HG03571 (cell line): ENCODE measurements around the gene SMURF1.

Source experiments
- ATAC-seq: cut with Tn5 transposase; IDR thresholded peaks from one replicate; pipeline ENCODE4 v1.9.1; 2021; ENCODE audit not compliant: unreplicated experiment

SMURF1 gene

DNA sequence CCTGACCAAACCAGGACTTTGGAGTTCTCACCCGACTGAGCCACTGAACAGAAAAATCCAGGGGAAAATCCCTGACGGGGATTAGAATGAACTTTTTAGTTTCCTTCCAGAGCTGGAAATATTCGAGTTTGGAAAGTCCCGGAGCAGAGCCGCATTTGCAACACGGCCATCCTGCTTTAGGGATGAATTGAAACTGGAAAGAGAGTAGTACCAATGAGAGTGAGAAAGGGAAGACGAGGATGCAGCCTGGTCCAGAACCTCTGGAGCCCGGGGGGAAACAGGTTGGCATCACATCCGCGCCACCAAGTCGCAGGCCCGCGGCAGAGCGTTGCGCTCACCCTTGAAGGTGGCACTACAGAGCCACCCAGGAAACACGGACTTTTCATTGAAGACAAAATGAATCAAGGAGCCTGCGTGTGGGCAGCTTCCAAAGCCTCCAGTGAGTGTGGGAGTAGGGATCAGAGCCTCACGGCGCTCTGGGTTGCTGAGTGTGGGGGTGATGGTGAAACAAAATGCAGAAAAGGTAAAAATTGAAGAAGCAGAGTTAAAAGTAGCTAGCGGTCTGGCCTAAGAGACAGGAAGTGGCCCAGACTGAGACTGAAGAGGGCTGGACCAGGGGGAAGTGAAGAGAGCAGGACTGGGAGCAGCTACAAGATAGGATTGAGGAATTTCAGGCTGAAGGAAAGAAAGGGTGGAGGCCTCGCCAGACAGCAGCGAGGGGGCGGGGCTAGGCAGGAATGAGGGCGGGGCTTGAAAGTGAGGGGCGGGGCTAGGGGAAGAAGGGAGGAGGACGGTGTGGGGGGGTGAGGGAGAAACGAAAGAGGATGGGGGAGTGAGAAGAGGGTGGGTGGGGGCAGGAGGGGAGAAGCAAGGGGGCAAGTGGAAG, 1.8 kb downstream of the SMURF1 start:
- no peak for ATAC-seq

DNA sequence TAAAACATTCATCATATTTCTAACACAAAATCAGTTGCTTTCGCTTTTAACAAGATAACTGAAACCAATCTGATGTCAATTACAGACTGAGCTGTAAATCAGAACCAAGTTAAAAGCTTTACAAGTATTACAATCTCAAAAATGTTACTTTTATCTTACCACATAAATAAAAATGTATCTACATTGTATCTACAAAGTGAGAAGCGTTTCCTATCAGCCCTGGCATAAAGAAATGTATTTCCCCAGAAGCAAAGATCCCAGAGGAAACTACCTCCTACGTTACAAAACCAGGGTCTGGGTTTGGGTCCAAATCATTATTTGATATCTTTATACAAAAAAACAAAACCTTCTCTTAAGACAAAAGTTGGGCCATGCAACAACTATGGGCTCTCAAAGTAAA, 2.6 kb downstream of the SMURF1 start:
- ATAC-seq = no peak

DNA sequence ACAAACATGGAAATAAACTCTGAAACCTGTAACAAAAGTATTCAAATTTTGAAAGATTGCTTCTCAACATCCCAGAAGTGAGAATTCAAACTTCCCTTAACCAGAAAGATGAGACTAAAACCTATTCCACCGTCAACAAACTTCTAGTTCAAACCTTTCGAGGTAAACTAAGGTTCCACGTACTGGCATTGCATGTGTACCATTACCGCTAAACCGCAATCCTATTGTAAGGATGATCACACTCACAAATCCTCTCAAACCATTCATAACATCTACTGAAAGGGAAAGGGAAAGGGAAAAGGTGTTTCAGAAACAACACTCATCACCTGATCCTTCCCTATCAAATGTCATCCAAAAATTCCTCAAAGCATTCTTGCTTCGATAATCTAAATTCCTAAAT, 3.1 kb downstream of the SMURF1 start:
- no peak for ATAC-seq

DNA sequence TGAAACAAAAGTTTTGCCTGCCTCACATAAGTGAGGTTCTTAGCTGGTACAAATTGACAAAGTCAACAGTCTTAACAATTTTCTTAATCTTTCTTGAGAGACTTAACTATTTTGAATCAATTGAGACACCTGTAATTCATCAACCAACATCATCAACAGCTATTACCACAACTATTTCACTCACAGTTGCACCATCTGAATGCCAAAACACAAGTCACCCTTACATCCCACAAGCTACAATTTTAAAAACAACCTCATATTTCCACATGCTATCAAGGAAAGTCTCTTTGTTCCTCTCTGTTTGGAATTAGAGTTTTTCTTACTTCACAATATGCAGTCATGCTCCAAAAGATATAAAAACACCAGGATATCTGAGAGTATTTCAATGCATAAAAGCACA, 4.9 kb downstream of the SMURF1 start:
- no peak for ATAC-seq

DNA sequence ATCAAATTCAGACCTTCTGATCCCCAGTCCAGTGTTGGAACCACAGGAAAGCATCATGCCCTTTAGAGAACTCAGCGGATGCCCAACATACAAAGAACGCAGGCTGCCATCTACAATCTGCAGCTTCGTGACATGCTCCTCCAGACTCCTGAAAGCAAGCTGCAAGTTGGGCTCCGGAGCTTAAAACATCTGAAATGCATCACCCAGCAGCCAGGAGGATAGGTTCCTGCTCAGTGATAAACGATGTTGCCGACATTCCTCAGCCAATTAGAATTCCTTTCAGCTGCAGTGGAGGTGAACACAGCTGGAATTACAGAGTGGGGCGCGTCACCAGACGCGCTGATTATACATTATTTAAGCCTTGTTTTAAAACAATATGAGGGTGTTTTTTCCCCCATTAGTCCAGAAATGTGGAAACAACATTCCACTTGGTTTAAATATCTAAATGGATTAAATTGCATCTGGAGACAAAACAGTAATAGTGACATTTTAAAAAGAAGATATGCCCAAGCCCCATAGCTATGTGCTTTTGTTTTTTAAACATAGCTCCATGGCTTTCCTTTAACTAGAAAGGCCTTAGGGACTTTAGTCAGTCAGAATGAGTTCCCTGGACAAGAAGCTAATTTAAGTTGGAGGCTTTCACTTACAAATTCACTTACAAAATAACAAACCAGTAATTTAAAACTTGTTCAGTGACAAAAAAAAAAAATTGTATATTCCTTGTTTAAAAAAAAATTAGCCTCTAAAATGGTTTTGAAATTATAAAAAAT, 6.3 kb downstream of the SMURF1 start:
- ATAC-seq = no peak

DNA sequence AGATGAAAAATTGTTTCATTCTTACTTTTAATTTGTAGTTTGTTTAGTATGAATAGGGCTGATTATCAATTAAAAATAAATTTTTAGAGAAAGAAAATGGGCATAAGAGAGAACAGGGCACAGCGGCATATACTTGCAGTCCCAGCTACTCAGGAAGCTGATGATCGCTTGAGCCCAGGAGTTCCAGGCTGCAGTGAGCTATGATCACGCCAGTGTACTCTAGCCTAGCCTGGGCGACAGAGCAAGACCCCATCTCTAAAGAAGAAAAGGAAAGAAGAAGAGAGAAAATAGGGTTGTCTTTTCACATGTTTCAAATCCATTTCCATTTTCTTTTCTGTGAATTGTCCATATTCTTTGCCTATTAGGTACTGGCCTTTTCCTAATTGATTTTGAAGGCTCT, 8.0 kb downstream of the SMURF1 start:
- no peak for ATAC-seq

DNA sequence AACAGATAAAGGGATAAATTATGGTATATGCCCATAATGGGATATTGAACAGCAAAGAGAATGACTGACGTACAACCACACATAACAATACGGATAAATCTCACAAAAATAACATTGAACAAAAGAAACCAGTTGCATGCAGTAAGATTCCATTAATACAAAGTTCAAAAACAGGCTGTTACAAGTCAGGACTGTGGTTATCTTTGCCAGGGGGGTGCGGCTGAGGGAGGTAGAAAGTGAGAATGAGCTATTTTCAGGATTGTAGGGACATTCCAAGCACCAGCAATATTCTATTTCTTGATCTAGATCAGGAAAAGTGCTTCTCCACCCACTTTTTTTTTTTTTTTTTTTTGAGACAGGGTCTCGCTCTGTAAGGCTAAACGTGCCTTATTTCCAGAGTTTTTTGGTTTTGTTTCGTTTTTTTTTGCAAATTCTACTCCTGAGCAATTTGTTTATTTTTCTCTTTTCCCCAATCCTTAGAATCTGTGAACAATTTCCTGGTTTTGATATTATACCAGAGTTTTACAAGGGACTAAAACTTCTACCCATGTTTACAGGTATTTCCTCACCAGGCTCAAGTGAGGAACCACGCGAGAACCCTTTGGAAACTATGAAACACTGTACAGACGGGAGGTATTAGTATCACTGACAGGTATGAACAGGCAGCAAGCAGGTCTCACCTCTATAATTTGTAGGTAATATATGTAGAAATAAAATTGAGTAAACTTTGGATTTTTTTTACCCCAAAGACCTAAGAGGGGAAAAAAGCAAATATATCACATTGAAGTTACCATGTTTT, 9.9 kb downstream of the SMURF1 start:
- ATAC-seq = no peak

DNA sequence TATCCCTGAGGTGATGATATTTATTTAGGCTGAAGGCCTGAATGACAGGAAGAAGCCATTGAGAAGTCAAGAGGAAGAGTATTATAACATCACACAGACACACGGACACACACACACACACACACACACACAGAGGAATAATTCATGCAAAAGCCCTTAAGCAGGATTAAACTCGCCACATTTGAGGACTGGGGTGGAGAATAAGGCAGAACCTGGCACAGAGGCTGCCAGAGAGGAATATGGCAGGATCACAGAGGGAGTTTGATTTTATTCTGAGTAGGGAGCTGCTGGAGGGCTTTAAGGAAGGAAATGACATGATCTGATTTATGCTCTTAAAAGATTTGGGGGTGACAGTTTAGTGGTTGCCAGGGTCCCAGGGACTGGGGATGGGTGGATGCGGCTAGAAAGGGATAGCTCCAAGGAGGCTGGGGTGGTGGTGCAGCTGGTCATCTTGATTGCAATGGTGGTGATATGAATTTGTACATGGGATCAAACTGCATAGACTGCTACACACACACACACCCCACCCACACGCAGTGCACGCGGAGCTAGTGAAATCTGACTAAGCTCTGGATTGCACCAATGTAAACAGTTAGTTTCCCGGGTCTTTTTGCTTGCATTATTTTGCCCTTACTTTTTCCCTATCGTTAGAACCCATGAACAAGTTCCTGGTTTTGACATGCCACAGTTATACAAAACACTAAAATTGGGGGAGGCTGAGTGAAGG, 11.2 kb downstream of the SMURF1 start:
- ATAC-seq = no peak

DNA sequence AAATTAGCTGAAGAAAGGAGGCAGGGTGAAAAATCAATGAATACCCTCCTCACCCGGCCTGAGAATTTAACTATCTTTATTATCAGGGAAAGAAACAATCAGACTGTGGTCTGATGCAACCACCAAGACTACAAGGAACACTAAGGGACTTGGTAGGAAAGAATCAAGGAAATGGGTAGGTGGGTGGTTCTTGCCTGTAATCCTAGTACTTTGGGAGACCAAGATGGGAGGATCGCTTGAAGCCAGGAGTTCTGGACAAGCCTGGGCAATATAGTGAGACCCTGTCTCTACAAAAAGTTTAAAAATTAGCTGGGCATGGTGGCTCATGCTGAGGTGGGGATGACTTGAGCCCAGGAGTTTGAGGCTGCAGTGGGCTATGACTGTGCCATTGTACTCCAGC, 12.6 kb downstream of the SMURF1 start:
- ATAC-seq = no peak

DNA sequence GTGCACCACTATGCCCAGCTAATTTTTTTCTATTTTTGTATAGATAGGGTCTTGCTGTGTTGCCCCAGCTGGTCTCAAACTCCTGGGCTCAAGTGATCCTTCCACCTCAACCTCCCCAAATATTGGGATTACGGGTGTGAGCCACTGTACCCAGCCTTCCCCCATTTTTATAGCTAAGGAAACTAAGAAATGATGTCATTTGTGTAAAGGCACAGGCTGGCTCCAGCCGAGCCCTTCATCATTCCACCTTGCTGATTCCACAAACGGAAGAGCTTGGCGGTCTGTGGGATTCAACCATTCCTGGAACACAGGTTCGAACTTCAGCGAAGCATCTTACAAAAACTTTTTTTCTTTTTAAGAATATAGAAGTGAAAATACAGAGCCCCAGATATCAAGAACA, 14.4 kb downstream of the SMURF1 start:
- ATAC-seq = no peak

DNA sequence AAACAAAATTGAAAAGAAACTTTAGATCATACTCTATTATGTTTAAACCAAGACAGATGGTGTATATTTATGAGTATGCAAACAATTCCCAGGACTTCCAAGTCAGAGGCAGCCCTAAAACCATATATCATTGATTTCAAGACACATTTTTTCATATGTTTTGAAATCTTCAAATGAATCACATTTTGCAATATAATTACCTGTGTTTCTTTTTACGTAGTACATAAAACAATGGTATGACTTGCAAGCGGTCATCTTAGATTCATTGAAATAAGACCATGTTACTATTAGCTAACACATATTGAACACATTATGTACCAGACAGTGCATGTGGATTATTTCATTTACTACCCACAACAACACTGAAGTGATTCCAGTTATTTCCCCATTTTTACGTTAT, 14.9 kb downstream of the SMURF1 start:
- ATAC-seq = no peak

DNA sequence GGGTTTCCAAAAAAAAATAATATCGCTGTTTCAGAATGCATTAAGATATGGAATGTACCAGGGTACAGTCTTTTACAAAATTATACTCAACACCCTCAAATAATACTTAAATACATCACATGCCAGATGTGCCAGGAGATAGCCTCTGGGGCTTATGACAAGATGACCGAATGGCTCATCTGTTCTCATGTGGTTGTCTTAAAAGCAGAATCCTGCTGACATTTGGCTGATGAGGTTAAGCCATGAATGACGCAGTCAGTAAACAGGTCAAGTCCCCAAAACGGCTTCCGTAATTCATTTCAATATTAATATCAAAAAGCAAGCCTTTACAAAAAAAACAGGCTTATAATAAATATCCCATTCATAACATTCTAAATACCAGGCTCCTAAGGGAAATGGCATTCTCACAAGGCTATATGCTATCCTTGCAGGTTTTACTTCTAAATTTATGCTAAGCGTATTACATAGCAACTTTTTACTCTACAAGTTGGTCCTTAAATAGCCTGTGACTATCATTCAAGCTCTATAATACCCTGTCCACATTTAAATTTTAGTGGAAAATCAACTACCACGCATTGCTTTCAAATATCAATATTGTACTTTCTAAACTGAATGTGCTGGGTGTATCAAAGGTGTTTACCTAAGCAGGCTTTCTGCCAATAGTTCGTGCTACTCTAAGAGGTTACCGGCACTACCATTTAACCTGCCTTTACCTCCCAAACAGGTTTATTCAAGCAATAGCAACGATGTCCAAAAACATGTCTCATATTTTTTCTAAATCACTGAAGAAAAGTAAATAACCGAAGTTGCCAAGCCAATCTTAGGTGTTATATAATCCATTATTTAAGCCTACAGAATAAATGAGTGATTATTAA, 15.6 kb downstream of the SMURF1 start:
- no peak for ATAC-seq

DNA sequence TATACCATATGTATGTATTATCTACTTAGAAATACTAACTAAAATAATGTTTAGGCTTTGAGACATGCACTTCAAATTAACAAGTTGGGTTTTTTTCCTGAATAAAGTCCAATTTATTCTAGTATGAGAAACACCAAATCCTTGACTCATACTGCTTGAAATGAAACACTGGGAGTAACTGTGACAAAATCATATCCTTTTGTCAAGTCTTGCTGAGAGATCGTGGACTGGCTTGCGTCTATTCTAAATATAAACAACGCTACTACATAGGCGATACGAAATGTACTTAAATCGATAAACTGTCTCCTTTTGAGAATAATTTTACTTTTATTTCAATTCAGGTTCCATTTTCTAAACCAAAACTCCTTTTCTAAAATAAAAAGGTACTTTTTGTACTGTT, 16.3 kb downstream of the SMURF1 start:
- no peak for ATAC-seq

DNA sequence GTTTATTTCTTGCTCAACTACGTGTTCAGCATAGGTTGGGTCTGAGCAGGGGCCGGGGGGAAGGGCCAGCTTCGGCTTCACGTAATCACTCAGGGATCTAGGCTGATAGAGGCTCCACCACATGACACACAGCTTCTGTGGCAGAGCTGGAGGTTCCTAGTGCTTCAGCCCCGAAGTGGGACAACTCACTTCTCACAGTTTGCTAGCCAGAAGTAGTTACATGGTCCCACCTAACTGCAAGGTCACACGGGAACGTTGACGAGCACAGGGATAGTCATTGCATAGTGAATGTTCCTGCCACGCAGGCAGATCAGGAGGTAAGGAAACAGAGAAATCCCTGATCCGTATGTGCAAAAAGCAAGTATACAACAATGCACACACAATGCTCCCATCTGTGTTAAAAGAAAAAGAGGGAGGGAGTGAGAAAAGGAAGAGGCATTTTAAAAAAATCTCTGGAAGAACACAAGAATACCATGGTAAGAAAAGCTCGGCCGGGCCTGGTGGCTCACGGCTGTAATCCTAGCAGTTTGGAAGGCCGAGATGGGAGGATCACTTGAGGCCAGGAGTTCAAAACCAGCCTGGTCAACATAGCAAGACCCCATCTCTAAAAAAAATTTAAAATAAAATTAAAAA, 16.9 kb downstream of the SMURF1 start:
- ATAC-seq = no peak

DNA sequence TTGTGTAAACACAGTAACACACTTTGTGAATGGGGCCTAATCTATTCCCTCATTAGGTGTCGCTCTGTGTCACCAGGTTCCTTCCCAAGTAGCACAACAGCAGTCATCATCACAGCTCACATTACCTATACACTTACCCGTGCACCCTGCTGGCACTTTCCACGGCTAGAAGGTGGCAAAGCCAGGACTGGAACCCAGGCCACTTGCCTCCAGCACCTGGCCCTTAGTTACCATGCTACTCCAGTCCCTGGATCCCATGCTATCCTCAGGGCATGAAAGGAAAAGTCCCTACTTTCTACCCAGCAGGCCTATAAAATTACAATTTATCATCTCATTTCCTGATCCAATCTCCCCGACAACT, 18.4 kb downstream of the SMURF1 start:
- no peak for ATAC-seq

DNA sequence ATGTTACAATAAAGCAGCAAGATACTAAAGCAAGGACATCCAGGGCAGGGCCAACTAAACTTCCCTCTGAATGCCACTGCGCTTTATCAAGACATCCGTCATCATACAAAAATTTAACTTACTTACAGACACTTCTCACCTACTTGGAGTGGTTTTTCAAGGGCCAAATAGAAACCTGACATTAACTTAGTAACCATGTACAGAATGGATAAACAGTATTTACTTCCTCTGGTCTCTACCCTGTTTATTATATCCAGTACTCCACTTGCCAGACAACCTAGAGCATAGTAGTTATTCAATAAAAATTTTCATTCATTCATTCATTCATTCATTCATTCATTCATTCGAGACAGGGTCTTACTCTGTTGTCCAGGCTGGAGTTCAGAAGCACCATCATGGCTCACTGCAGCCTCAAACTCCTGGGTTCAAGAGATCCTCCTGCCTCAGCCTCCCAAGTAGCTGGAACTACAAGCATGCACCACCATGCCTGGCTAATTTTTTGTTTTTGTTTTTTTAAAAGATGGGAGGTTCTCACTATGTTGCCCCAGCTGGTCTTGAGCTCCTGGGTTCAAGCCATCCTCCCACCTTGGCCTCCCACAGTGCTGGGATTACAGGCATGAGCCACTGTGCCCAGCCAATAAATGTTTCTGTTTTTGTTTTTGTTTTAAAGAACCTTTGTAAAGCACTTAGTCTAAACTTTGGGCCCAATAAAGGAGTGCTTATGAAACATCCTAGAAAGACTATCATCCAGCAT, 19.0 kb downstream of the SMURF1 start:
- no peak for ATAC-seq

DNA sequence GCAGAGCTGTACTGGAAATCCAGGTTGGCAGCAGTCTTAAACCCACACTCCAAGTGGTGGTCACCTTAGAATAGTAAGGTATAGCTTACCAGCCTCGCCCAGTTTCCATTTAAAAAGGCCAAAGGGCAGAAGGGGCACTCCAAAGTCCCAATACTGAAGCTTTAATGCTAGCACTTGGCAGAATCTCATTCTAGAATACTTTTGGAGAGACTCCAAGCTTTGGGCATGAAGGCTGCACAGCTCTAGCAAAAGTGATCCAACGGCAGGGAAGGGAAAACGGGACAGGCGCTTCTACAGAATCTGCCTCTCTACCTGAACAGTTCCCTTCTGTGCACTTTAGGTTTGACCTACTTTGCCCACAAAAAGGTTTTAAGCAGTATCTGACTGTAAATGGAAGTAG, 19.7 kb downstream of the SMURF1 start:
- no peak for ATAC-seq

DNA sequence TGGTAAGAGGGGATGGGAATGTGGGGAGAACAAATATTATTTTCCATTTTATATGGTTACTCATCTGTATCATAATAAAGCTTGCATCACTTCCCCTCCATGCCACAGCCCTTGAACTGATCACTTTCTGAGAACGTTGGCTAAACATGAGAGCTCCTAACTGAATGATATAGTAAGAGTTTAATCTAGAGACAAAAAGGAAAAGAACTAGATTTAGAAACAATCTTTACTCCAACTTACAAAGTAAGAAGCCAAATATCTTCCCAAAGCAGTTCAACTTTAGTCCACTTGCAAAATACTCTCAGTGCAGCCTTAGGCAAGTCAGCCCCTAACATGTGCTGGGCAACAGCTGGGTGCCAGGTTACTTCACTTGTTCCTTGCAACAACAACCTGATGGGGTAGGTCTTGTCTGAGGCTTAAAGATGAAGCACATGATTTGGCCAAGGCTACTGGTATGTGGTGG, 20.3 kb downstream of the SMURF1 start:
- ATAC-seq = no peak

DNA sequence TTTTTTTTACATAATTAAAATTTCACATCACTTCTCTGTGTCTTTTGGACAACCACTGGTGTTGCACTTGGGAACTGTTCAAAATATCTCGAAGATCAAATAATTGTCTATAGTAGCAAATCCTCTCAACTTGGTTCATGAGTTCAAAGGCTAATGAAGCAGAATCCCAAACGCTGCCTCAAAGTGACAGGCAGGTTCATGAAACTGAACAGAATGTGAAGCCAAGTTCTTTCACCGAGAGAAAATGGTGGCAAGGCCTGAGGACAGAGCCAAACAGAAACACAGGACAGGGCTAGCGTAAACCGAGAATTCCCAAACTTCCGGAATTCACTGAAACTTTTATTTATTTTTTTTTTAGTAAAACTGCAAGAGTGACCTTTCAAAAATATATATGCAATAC, 21.1 kb downstream of the SMURF1 start:
- ATAC-seq = no peak
